Transverse colon (tissue), 4 donors: Measurements from ENCODE around the gene USP46. TPM values are rescaled to one million over a fixed set of nuclear protein-coding genes. Genes with fewer than 3 reads are reported as not detected.

Source experiments
- DNase-seq: peaks from one replicate; pipeline ENCODE4 v3.0.0-alpha.2; 2019
- H3K27ac ChIP-seq, 4 donors: fragments of 200-600 bp; sonication (generic); 2 replicates each; pipeline ENCODE4 v1.5.1; 2016 to 2018; ENCODE audit warnings: inconsistent platforms in 4 of 4
- H3K27me3 ChIP-seq: fragments of 200-600 bp; sonication (generic); 2 replicates; pipeline ENCODE4 v1.5.1; 2017; ENCODE audit warnings: inconsistent platforms
- H3K36me3 ChIP-seq, 4 donors: fragments of 200-600 bp; sonication (generic); 2 replicates each; pipeline ENCODE4 v1.5.1; 2017 to 2019; ENCODE audit warnings: inconsistent platforms in 4 of 4
- H3K4me1 ChIP-seq, 4 donors: fragments of 200-600 bp; sonication (generic); 2 replicates each; pipeline ENCODE4 v1.5.1; 2017 to 2020; ENCODE audit warnings: inconsistent platforms in 4 of 4
- H3K4me3 ChIP-seq, 4 donors: fragments of 200-600 bp; sonication (generic); 1 replicate in 1 of 4; 2 replicates in 3 of 4; pipeline versions ENCODE4 v1.5.1 to v1.6.1; 2017 to 2019; ENCODE audit warnings: inconsistent platforms in 4 of 4
- H3K9me3 ChIP-seq, 2 donors: fragments of 200-600 bp; sonication (generic); 2 replicates each; pipeline ENCODE4 v1.5.1; 2017 to 2019; ENCODE audit warnings: inconsistent platforms in 2 of 2
- EP300 ChIP-seq: sonication (generic); formaldehyde crosslinking; IDR thresholded peaks from one replicate; pipeline ENCODE4 v1.6.1; 2017; ENCODE audit warnings: antibody characterized with exemption, low read depth
- POLR2A ChIP-seq: fragments of 450-650 bp; IDR thresholded peaks from one replicate; pipeline ENCODE4 v1.6.1; 2016; ENCODE audit warnings: antibody characterized with exemption, mild to moderate bottlenecking, moderate library complexity
- POLR2AphosphoS5 ChIP-seq, 3 donors: sonication (generic); formaldehyde crosslinking; IDR thresholded peaks; one replicate each; pipeline ENCODE4 v1.6.1; 2016; ENCODE audit warnings: antibody characterized with exemption in 3 of 3
- WGBS, 2 donors: methylation state at CpG; one replicate each; pipeline ENCODE4 v1.1.5; 2018; ENCODE audit warnings: low coverage in 1 of 2; 5-methylcytosine and 5-hydroxymethylcytosine counted together
- in situ Hi-C, 4 donors: fragments of 200-750 bp; cut with MboI; loops; one replicate each; pipeline versions ENCODE4 v1.15.0 to v1.15.1; 2017; ENCODE audit warnings: low sequenced_read_pairs in 3 of 4, low pct_ligation_motif_present in 1 of 4, low pct_unique_long_range_greater_than_20kb in 1 of 4
- intact Hi-C: fragments of 100-400 bp; cut with DNase I; formaldehyde crosslinking; loops from one replicate; pipeline ENCODE4 v1.15.1; 2023; ENCODE audit warnings: low total_unique reads
- total RNA-seq, 4 donors: library from RNA; depleted of rRNA; stranded (reverse); fragments of >200 nt; gene quantifications; one replicate each; pipeline ENCODE4 v1.1.0, GENCODE V29; 2016
- TF ChIP-seq, protein P1 (sequence below), 5 experiments: fragments of 200-600 bp in 3 of 5; fragments of 450-650 bp in 2 of 5; sonication (generic) in 3 of 5; IDR thresholded peaks; 1 replicate in 2 of 5; 2 replicates in 3 of 5; pipeline ENCODE4 v1.5.1; 2016 to 2017; ENCODE audit warnings: antibody characterized with exemption in 5 of 5, inconsistent platforms in 3 of 5, mild to moderate bottlenecking in 2 of 5, moderate library complexity in 1 of 5

Gene USP46
- total RNA-seq, 4 donors from 2014 or later: 6.0 to 7.6 (median 6.8) TPM

DNA sequence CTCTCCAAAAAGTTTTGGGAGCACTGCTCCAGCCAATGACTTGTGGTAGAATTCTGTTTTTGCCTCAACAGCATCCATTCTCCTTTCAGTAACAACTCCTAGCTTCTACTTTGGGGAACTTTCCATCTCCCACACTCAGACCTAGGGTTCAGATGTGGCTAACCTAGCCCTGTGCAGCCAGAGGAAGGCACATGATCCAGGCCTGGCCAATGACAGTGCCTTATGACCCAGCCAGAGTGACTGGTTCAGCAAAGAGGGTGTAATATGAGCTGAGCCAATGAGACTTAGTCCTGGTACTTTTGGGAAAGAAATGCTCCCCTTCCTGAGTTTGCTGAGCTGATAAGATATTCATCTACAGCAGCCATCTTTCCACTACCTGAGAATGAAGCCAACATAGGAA is 5.4 kb upstream of the USP46 start:
- Histone ChIP-seq H3K36me3 (no peaks in the 10 kb centered on the region), H3K9me3 (no peaks in the 10 kb centered on the region), H3K4me1 (peaks cover 0 to 15% (median 4%) of the 10 kb centered on the region in 4 donors), H3K27me3 (no peaks in the 10 kb centered on the region), H3K4me3 (no peak overlapping the region), H3K27ac (no peak overlapping the region)
- intact Hi-C loops (no loop called here), in situ Hi-C loops (loop anchor here in 1 of 4 donors (25.0 kb wide), 1 partner anchor 102 kb away; no protein-coding TSS in a partner anchor)
- TF ChIP-seq, protein P1, sequence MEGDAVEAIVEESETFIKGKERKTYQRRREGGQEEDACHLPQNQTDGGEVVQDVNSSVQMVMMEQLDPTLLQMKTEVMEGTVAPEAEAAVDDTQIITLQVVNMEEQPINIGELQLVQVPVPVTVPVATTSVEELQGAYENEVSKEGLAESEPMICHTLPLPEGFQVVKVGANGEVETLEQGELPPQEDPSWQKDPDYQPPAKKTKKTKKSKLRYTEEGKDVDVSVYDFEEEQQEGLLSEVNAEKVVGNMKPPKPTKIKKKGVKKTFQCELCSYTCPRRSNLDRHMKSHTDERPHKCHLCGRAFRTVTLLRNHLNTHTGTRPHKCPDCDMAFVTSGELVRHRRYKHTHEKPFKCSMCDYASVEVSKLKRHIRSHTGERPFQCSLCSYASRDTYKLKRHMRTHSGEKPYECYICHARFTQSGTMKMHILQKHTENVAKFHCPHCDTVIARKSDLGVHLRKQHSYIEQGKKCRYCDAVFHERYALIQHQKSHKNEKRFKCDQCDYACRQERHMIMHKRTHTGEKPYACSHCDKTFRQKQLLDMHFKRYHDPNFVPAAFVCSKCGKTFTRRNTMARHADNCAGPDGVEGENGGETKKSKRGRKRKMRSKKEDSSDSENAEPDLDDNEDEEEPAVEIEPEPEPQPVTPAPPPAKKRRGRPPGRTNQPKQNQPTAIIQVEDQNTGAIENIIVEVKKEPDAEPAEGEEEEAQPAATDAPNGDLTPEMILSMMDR (IDR thresholded peaks at IDR 0.05): no peak
- TF ChIP-seq POLR2A: no peak
- DNase-seq: no peak

DNA sequence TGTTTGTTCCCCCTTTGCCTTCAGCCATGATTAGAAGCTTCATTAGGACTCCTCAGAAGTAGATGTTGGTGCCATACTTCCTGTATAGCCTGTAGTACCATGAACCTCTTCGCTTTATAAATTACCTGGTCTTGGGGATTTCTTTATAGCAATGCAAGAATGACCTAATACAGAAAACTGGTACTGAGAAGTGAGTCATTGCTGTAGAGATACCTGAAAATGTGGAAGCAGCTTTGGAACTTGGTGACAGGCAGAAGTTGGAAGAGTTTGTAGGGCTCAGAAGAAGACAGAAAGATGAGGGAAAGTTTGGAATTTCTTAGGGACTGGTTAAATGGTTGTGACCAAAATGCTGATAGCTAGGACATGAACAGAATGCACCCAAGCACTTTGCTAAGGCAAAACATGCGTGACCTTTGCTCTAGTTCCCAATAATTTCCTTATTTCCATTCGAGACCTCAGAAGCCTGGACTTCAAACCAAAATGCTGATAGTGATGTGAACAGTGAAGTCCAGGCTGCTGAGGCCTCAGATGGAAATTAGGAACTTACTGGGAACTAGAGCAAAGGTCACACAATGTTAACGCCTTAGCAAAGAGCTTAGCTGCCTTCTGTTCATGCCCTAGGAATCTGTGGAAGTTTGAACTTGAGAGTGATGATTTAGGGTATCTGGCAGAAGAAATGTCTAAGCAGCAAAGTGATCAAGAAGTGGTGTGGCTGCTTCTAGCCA is 3.0 kb upstream of the USP46 start:
- Histone ChIP-seq H3K27me3 (no peaks in the 10 kb centered on the region), H3K9me3 (no peaks in the 10 kb centered on the region), H3K4me3 (no peak overlapping the region), H3K36me3 (no peaks in the 10 kb centered on the region), H3K4me1 (peaks cover 0 to 29% (median 8%) of the 10 kb centered on the region in 4 donors), H3K27ac (no peak overlapping the region)
- DNase-seq: no peak
- intact Hi-C loops (no loop called here), in situ Hi-C loops (loop anchor here in 1 of 4 donors (25.0 kb wide), 1 partner anchor 100 kb away; no protein-coding TSS in a partner anchor)
- WGBS, 2 donors: 61 to 76% methylated on average over 4 of the region's 4 CpGs
- TF ChIP-seq POLR2AphosphoS5 (IDR thresholded peaks at IDR 0.05) (no peak), EP300 (no peak), POLR2A (no peak)
- TF ChIP-seq, protein P1 (IDR thresholded peaks at IDR 0.05): no peak

DNA sequence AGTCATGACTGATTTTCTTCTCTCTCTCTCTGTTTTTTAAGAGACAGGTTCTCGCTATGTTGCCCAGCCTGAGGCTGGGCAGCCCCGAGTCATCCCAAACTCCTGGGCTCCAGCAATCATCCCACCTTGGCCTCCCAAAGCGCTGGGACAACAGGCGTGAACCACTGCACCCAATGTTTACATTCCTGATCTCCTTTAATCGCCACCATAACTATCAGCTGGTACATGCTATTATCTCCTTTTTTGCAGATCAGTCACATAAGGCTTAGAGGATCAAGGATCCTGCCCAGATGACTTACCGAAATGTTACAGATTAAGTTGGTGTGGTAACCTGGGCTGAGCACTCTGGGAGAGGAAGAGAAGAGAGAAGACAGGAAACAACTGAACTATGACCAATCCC is 1.5 kb upstream of the USP46 start:
- no peak for DNase-seq
- intact Hi-C loops (no loop called here), in situ Hi-C loops (loop anchor here in 1 of 4 donors (25.0 kb wide), 1 partner anchor 98 kb away; no protein-coding TSS in a partner anchor)
- Histone ChIP-seq H3K27me3 (no peaks in the 10 kb centered on the region), H3K4me3 (peak overlapping the region in 1 of 4 donors; percentile 87), H3K27ac (no peak overlapping the region), H3K36me3 (no peaks in the 10 kb centered on the region), H3K9me3 (no peaks in the 10 kb centered on the region), H3K4me1 (peaks cover 0 to 30% (median 8%) of the 10 kb centered on the region in 4 donors)
- TF ChIP-seq POLR2A (no peak), EP300 (no peak), POLR2AphosphoS5 (IDR thresholded peaks at IDR 0.05) (no peak)
- TF ChIP-seq, protein P1 (IDR thresholded peaks at IDR 0.05): no peak
- WGBS, 2 donors: 92 to 100% methylated on average over 1 to 6 of the region's 6 CpGs

DNA sequence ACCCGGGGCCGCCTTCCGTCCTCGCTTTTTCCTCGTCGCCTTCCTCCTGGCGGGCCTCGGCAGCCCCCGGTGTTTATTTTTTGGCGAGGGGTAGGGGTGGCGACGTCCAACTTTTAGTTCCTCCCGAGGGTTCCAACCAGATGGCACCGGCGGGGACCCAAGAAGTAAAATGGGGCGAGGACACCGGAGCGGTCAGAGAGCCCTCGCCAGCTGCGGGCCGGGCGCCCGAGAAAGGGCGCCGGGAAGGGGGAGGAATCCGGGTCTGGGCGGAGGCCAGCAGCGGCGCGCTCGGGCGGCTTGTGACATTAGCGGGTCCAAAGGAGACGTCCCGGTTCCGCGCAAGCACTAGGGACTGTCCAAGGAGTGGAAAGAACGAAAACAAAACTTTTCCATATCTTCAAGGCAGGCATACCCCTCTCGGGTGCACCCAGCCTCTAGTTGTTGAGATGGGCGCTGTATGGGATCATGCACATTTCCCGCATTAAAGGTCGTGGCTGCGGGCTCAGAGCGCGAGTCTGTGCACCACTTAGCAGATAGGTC is 691 bp upstream of the USP46 start:
- H3K36me3 ChIP-seq: no peaks in the 10 kb centered on the region
- no peak for TF ChIP-seq POLR2AphosphoS5 (IDR thresholded peaks at IDR 0.05)
- no peak for TF ChIP-seq EP300
- TF ChIP-seq, protein P1 (IDR thresholded peaks at IDR 0.05): no peak
- peak; percentile 59 for TF ChIP-seq POLR2A
- H3K27ac ChIP-seq: peak overlapping the region; percentile 94 to 98 (median 98)
- WGBS, 2 donors: 0 to 1% methylated on average over 2 to 45 of the region's 45 CpGs
- H3K27me3 ChIP-seq: no peaks in the 10 kb centered on the region
- DNase-seq: peak; percentile 68
- H3K4me1 ChIP-seq: peaks cover 0 to 30% (median 9%) of the 10 kb centered on the region in 4 donors
- in situ Hi-C loops (loop anchor here in 1 of 4 donors (25.0 kb wide), 1 partner anchor 97 kb away; no protein-coding TSS in a partner anchor), intact Hi-C loops (loop anchor here (5.0 kb wide), 1 partner anchor 63 kb away; no protein-coding TSS in a partner anchor)
- H3K4me3 ChIP-seq: peak overlapping the region; percentile 65 to 99 (median 89)
- no peaks in the 10 kb centered on the region for H3K9me3 ChIP-seq
